Measurements from ENCODE around the gene KMO.

The KMO gene

GRCh38 chr1:241627453-241628259, 95.5 kb downstream of the KMO start:
- in situ Hi-C loops (cut with HindIII; ENCODE audit: low sequenced_read_pairs) = no loop called here
- peak; percentile 64 for TF ChIP-seq CTCF (IDR thresholded peaks at IDR 0.05; ENCODE audit: low read depth, low read length, missing control alignments)
- no peak overlapping the region for H3K4me3 ChIP-seq (ENCODE audit: low read depth, low read length)
- DNase-seq (ENCODE audit: low read depth) = peak; percentile 76

GRCh38 chr1:241630005-241630404, 97.8 kb downstream of the KMO start:
- in situ Hi-C loops (cut with HindIII; ENCODE audit: low sequenced_read_pairs) = no loop called here
- TF ChIP-seq CTCF (IDR thresholded peaks at IDR 0.05; ENCODE audit: low read depth, low read length, missing control alignments) = no peak
- H3K4me3 ChIP-seq (ENCODE audit: low read depth, low read length) = no peak overlapping the region
- no peak for DNase-seq (ENCODE audit: low read depth)

GRCh38 chr1:241630476-241630875, 98.3 kb downstream of the KMO start:
- no peak for TF ChIP-seq CTCF (IDR thresholded peaks at IDR 0.05; ENCODE audit: low read depth, low read length, missing control alignments)
- H3K4me3 ChIP-seq (ENCODE audit: low read depth, low read length) = no peak overlapping the region
- DNase-seq (ENCODE audit: low read depth) = no peak
- in situ Hi-C loops (cut with HindIII; ENCODE audit: low sequenced_read_pairs) = no loop called here

GRCh38 chr1:241630899-241631298, 98.7 kb downstream of the KMO start:
- no peak for TF ChIP-seq CTCF (IDR thresholded peaks at IDR 0.05; ENCODE audit: low read depth, low read length, missing control alignments)
- no peak overlapping the region for H3K4me3 ChIP-seq (ENCODE audit: low read depth, low read length)
- in situ Hi-C loops (cut with HindIII; ENCODE audit: low sequenced_read_pairs) = no loop called here
- DNase-seq (ENCODE audit: low read depth) = no peak

GRCh38 chr1:241631674-241632073, 99.5 kb downstream of the KMO start:
- DNase-seq (ENCODE audit: low read depth) = no peak
- no peak for TF ChIP-seq CTCF (IDR thresholded peaks at IDR 0.05; ENCODE audit: low read depth, low read length, missing control alignments)
- in situ Hi-C loops (cut with HindIII; ENCODE audit: low sequenced_read_pairs) = no loop called here
- no peak overlapping the region for H3K4me3 ChIP-seq (ENCODE audit: low read depth, low read length)

- in situ Hi-C loops (cut with HindIII; ENCODE audit: low sequenced_read_pairs) = no loop called here
- no peak overlapping the region for H3K4me3 ChIP-seq (ENCODE audit: low read depth, low read length)
- no peak for DNase-seq (ENCODE audit: low read depth)
- TF ChIP-seq CTCF (IDR thresholded peaks at IDR 0.05; ENCODE audit: low read depth, low read length, missing control alignments) = no peak
Observed at GRCh38 chr1:241632987-241633386, 100.8 kb downstream of the KMO start.

Measured in astrocyte of the cerebellum (primary cell).